Stimulated activated naive CD8-positive, alpha-beta T cell treated with anti-CD3 and anti-CD28 coated beads, Interleukin-15, amount 100 ng/mL, for 72 hours (primary cell): ENCODE data around the gene MAP3K5.

Source experiments
- ATAC-seq: fragments of 150-1000 bp; cut with Tn5 transposase; 2 replicates; pipeline ENCODE4 v1.10.0; 2021; ENCODE audit warnings: mild to moderate bottlenecking, moderate library complexity
- DNase-seq, 2 donors: peaks; one replicate each; pipeline ENCODE4 v3.0.0; 2021 to 2022
- H3K27ac Mint-ChIP-seq, 2 donors: one replicate each; pipeline ENCODE4 v1.8.0; 2022; ENCODE audit warnings: mild to moderate bottlenecking in 2 of 2, mixed read lengths in 2 of 2, moderate library complexity in 2 of 2
- H3K27me3 Mint-ChIP-seq: one replicate; pipeline ENCODE4 v1.8.0; 2022; ENCODE audit warnings: mixed read lengths
- H3K4me1 Mint-ChIP-seq: one replicate; pipeline ENCODE4 v1.8.0; 2022; ENCODE audit warnings: mild to moderate bottlenecking, mixed read lengths
- H3K4me3 Mint-ChIP-seq, 2 donors: one replicate each; pipeline ENCODE4 v1.8.0; 2022; ENCODE audit warnings: mild to moderate bottlenecking in 2 of 2, mixed read lengths in 2 of 2, moderate library complexity in 1 of 2
- H3K9me3 Mint-ChIP-seq, 2 donors: one replicate each; pipeline ENCODE4 v1.8.0; 2022; ENCODE audit warnings: mixed read lengths in 2 of 2

The MAP3K5 gene

DNA sequence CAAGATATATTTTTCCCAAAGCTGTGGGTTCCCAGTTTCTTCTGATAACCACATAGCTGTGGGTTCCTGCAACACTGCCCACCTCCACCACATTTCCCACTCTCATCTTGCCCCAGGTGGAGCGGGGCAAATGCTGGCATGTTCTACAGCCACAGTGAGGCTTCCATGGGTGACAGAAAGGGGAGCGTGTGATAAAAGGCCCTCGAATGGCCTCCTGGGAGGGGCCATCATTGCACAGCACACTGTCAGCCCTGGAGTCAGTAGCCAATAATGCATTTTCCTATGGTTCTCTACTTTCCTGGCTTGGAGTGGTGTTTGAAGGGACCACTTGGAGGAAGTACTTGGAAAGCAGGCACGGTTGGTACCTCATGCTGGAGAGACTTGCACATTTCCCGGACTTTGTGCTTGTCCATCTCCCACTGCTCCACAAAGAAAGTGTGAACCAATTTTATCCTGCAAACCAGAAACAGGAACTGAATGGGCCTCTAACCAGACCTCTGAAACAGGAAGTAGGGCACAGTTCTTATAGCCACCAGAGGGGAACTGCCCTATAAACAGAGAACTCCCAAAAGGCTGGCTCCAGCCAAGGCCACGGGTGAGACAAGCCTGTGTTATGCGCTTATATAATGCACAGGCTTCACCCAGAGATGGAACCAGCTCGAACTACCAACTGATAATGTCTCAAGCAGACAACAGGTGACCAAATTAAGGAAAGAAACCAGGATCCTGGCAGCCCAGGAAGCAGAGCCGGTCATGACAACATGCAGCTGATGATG lies 8.6 kb downstream of the MAP3K5 start:
- H3K27me3 Mint-ChIP-seq = no peaks in the 10 kb centered on the region
- H3K4me1 Mint-ChIP-seq = peaks cover 58% of the 10 kb centered on the region
- no peaks in the 10 kb centered on the region for H3K9me3 Mint-ChIP-seq
- H3K4me3 Mint-ChIP-seq = peak overlapping the region; percentile 59 to 72
- peak; percentile 61 for ATAC-seq
- H3K27ac Mint-ChIP-seq = peak overlapping the region; percentile 89
- DNase-seq = no peak

- Mint-ChIP-seq H3K27me3 (no peaks in the 10 kb centered on the region), H3K9me3 (no peaks in the 10 kb centered on the region), H3K4me3 (peak overlapping the region in 1 of 2 donors; percentile 72), H3K27ac (no peak overlapping the region), H3K4me1 (peaks cover 51% of the 10 kb centered on the region)
- DNase-seq (no peak), ATAC-seq (no peak)
Observed at GRCh38 chr6:136783021-136783420, 9.3 kb downstream of the MAP3K5 start.

GRCh38 chr6:136782021-136782770 lies 10.1 kb downstream of the MAP3K5 start:
- DNase-seq (no peak), ATAC-seq (peak; percentile 66)
- no peaks in the 10 kb centered on the region for H3K27me3 Mint-ChIP-seq
- peak overlapping the region in 1 of 2 donors; percentile 28 for H3K4me3 Mint-ChIP-seq
- no peaks in the 10 kb centered on the region for H3K9me3 Mint-ChIP-seq
- H3K27ac Mint-ChIP-seq = no peak overlapping the region
- H3K4me1 Mint-ChIP-seq = peaks cover 43% of the 10 kb centered on the region

- no peaks in the 10 kb centered on the region for H3K9me3 Mint-ChIP-seq
- peaks cover 40% of the 10 kb centered on the region for H3K4me1 Mint-ChIP-seq
- DNase-seq (no peak), ATAC-seq (no peak)
- H3K4me3 Mint-ChIP-seq = no peak overlapping the region
- no peaks in the 10 kb centered on the region for H3K27me3 Mint-ChIP-seq
- no peak overlapping the region for H3K27ac Mint-ChIP-seq
Observed at GRCh38 chr6:136780972-136781371, 11.3 kb downstream of the MAP3K5 start.

DNA sequence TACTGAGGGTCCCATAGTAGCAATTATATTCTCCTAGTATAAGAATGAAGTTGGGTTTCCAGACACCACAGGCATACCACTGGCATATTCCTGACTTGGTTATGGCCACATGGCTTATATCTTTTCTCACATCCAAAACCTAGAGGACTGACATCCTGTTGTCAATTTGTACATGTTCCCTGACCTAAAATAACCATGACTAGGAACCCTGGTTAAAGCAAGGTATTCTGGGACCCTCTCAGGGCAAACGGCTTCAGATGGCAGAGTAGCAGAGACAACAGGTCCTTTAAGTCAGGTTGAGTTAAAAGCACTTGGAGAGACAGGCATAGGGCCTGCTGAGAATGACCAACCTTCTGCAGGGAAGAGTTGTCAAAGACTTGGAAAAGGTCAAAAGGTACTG lies 12.6 kb downstream of the MAP3K5 start:
- ATAC-seq (no peak), DNase-seq (no peak)
- H3K9me3 Mint-ChIP-seq = no peaks in the 10 kb centered on the region
- no peaks in the 10 kb centered on the region for H3K27me3 Mint-ChIP-seq
- H3K4me1 Mint-ChIP-seq = peaks cover 32% of the 10 kb centered on the region
- H3K4me3 Mint-ChIP-seq = no peak overlapping the region
- no peak overlapping the region for H3K27ac Mint-ChIP-seq

- H3K27me3 Mint-ChIP-seq = no peaks in the 10 kb centered on the region
- DNase-seq (no peak), ATAC-seq (no peak)
- H3K4me1 Mint-ChIP-seq = peaks cover 32% of the 10 kb centered on the region
- H3K27ac Mint-ChIP-seq = no peak overlapping the region
- H3K4me3 Mint-ChIP-seq = no peak overlapping the region
- H3K9me3 Mint-ChIP-seq = peaks cover 0 to 5% of the 10 kb centered on the region in 2 donors
Observed at GRCh38 chr6:136777651-136778050, 14.6 kb downstream of the MAP3K5 start.

DNA sequence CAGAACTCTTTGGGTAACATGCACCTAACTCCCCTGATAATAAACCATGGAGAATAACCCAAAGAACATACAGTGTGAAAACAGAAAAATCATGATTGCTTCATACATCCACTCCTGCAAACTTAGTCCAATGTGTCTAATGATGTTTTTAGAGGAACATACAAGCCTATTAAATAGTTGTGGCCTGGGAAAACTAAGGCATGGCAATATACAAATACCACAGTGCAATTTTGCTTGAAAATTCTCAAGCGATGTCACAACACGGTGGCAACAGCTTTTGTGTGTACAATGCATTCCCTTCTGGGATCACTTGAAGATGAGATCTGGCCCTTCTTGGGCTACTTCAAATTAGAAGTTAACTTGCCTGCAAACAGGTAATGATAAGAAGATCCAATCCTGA lies 16.7 kb downstream of the MAP3K5 start:
- H3K4me3 Mint-ChIP-seq = no peak overlapping the region
- peaks cover 0 to 5% of the 10 kb centered on the region in 2 donors for H3K9me3 Mint-ChIP-seq
- H3K27me3 Mint-ChIP-seq = no peaks in the 10 kb centered on the region
- H3K4me1 Mint-ChIP-seq = peaks cover 32% of the 10 kb centered on the region
- DNase-seq = no peak
- no peak for ATAC-seq
- H3K27ac Mint-ChIP-seq = no peak overlapping the region

- DNase-seq = no peak
- H3K4me3 Mint-ChIP-seq = peak overlapping the region in 1 of 2 donors; percentile 3
Observed at GRCh38 chr6:136775081-136775480, 17.2 kb downstream of the MAP3K5 start.

DNA sequence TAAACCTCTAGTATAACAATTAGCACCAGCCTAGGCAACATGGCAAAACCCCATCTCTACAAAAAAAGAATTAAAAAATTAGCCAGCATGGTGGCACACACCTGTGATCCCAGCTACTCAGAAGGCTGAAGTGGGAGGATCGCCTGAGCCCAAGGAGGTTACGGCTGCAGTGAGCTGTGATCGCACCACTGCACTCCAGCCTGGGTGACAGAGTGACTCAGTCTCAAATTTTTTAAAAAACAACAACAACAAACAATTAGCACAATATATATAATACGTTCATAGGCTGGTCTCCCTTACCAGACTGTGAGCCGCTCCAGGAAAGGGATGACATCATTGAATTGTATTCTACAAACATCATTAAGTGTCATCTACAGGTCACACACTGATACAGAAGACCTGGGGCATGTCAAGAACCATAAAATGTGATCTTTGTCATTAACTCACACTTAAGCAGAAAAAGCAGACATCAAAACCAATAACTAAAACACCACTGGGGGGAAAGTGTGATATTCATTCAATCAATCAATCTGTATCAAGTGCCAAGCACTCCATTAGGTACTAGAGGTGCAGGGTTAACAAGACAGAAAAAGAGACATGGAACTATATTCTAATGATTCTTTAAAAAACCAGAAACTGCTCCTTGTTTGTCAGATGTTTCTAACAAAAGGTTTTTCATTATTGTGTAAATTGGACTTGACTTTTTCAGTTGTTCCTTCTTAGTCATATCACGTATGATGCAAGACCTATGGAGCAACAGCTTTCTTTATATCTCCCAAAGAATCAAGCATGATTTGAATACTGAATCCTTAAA lies 17.8 kb downstream of the MAP3K5 start:
- Mint-ChIP-seq H3K4me1 (peaks cover 32% of the 10 kb centered on the region), H3K4me3 (peak overlapping the region in 1 of 2 donors; percentile 3), H3K27ac (peak overlapping the region in 1 of 2 donors; percentile 88), H3K27me3 (no peaks in the 10 kb centered on the region), H3K9me3 (peaks cover 0 to 5% of the 10 kb centered on the region in 2 donors)
- no peak for DNase-seq
- no peak for ATAC-seq

More at GRCh38 chr6:136775081-136775480, 17.2 kb downstream of the MAP3K5 start:
- no peak for ATAC-seq
- H3K27me3 Mint-ChIP-seq = no peaks in the 10 kb centered on the region
- peaks cover 32% of the 10 kb centered on the region for H3K4me1 Mint-ChIP-seq
- peak overlapping the region in 1 of 2 donors; percentile 88 for H3K27ac Mint-ChIP-seq
- peaks cover 0 to 5% of the 10 kb centered on the region in 2 donors for H3K9me3 Mint-ChIP-seq

GRCh38 chr6:136773473-136773796 lies 18.8 kb downstream of the MAP3K5 start:
- H3K27ac Mint-ChIP-seq = peak overlapping the region; percentile 21 to 72
- H3K4me3 Mint-ChIP-seq = peak overlapping the region in 1 of 2 donors; percentile 23
- no peaks in the 10 kb centered on the region for H3K27me3 Mint-ChIP-seq
- peaks cover 32% of the 10 kb centered on the region for H3K4me1 Mint-ChIP-seq
- H3K9me3 Mint-ChIP-seq = peaks cover 0 to 5% of the 10 kb centered on the region in 2 donors
- DNase-seq (no peak), ATAC-seq (no peak)

DNA sequence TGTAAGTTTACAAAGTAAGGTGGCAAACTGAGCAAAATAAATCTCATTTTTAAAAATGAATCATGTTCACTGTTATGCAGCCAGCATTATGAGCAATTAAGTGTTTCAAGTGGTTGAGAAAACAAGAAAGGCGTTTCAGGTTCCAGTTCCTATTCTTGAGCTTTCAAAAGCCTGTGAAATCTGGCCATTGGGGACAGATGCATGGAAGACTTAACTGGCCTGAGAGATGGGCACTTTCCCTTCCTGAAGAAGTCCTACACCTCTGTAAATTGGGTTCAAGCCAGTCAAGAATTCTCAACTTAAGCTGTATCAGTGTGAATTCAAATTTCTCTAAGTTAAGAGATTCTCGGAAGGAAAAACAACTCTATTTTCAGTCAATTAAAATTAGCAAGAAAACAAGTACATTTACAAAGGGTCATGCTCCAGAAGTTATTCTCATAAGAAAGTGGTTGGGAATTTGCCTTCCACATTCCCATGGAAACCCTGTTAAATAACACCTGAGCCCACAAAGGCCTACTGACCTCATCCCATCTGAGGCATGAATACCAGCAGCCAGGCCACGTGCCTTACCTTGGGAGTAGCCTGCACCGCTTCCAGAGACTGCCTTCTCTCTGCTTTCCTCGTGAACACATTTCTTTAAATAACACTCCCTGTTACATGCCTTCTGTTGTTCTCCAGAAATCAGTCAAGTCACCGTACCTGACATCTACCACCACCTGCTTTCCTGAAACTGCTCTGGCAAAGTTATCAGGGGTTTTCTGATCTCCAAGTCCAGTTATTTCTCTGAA lies 19.4 kb downstream of the MAP3K5 start:
- Mint-ChIP-seq H3K4me1 (peaks cover 33% of the 10 kb centered on the region), H3K4me3 (peak overlapping the region in 1 of 2 donors; percentile 23), H3K27me3 (no peaks in the 10 kb centered on the region), H3K27ac (peak overlapping the region; percentile 21 to 72), H3K9me3 (peaks cover 0 to 5% of the 10 kb centered on the region in 2 donors)
- DNase-seq (no peak), ATAC-seq (peak; percentile 71)

DNA sequence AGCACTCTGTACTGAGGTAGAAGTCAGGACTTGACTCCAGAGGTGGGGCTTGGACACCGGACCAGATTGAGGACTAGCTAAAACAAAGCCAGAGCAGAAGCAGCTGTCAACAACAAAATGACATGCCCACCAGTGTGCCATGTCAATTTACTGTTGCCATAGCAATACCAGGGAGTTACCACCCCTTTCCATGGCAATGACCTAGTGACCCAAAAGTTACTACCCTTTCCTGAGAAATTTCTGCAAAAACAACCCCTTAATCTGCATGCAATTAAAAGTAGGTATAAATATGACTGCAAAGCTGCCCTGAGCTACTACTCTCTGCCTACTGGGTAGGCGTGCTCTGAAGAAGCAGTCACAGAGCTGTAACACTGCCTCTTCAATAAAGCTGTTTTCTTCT lies 21.0 kb downstream of the MAP3K5 start:
- Mint-ChIP-seq H3K27me3 (no peaks in the 10 kb centered on the region), H3K27ac (no peak overlapping the region), H3K4me3 (no peak overlapping the region), H3K9me3 (peaks cover 0 to 5% of the 10 kb centered on the region in 2 donors), H3K4me1 (peaks cover 45% of the 10 kb centered on the region)
- DNase-seq (no peak), ATAC-seq (no peak)

GRCh38 chr6:136769759-136770158 lies 22.5 kb downstream of the MAP3K5 start:
- Mint-ChIP-seq H3K4me1 (peaks cover 46% of the 10 kb centered on the region), H3K27ac (no peak overlapping the region), H3K4me3 (no peak overlapping the region), H3K9me3 (peaks cover 0 to 5% of the 10 kb centered on the region in 2 donors), H3K27me3 (no peaks in the 10 kb centered on the region)
- DNase-seq (no peak), ATAC-seq (no peak)

DNA sequence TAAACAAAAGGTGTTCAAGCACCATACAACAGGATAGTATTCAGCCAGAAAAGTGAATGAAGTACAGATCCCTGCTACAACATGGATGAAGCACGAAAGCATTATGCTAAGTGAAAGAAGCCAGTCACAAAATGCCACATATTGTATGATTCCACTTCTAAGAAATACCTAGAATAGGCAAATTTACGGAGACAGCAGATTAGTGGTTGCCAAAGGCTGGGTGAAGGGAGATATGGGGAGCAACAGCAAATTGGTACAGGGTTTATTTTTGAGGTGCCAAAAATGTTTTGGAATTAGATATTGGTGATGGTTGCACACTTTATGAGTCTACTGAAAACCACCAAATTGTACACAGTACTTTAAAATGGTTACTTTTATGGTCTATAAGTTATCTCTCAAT lies 23.2 kb downstream of the MAP3K5 start:
- peaks cover 46% of the 10 kb centered on the region for H3K4me1 Mint-ChIP-seq
- DNase-seq (no peak), ATAC-seq (no peak)
- H3K4me3 Mint-ChIP-seq = no peak overlapping the region
- H3K9me3 Mint-ChIP-seq = peaks cover 0 to 4% of the 10 kb centered on the region in 2 donors
- H3K27me3 Mint-ChIP-seq = no peaks in the 10 kb centered on the region
- no peak overlapping the region for H3K27ac Mint-ChIP-seq
